Measurements from ENCODE around the gene PPP1R9B.

Gene PPP1R9B

DNA sequence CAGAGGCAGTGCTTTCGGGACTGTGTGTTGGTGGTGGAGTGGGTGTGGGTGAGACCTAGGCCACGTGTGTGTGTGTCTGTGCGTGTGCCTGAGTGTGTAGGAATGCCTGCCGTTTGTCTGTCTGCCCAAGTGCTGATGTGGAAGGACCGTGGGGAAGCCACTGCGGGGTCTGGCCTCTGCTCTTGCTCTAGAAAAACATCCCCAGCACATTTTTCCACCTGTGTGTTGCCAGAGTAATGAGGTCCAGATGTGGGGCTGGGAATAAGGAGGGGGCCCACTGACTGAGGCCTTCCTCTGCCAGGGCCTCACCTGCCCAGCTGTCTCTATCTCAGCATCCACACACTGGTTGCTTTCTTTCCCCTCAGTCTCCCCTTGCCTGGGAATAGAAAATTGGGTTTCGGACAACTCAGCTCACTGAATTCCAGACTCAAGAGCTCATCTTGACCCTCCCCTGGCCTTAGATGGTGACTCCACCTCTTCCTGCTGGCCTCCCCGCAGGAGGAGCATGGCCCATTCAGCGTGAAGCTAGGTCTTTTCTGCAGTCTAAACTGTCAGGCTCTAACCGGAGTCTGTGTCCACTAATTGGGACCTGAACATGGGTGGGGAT, 23.0 kb upstream of the PPP1R9B start:
- DNase-seq: peak; percentile 95

- DNase-seq: no peak
Measured at GRCh38 chr17:50172936-50173334, 22.5 kb upstream of the PPP1R9B start.

GRCh38 chr17:50172130-50172529, 21.7 kb upstream of the PPP1R9B start:
- DNase-seq: no peak

- no peak for DNase-seq
Measured at GRCh38 chr17:50171371-50172071, 21.0 kb upstream of the PPP1R9B start.

GRCh38 chr17:50170662-50171370, 20.3 kb upstream of the PPP1R9B start:
- peak; percentile 32 for DNase-seq

DNA sequence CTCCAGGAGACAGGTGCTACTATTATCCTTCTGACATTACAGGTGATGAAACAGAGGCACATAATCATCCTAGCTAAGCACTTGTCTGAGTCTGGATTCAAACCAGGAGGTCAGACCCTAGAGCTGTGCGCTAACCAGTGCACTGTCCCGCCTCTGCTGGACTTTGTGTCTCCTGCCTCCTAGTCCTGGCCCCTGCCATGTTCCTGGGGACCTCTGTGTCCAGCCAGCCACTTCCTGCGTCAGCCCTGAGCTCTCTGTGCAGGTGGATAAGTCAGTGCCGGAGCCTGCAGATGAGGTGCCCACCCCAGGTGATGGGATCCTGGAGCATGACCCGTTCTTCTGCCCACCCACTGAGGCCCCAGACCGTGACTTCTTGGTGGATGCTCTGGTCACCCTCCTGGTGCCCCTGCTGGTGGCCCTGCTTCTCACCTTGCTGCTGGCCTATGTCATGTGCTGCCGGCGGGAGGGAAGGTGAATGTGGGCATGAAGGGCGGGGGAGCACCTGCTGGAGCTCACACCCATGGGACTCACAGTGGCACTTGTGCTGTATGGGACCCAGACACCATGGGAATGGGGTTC, 19.5 kb upstream of the PPP1R9B start:
- DNase-seq: no peak

DNA sequence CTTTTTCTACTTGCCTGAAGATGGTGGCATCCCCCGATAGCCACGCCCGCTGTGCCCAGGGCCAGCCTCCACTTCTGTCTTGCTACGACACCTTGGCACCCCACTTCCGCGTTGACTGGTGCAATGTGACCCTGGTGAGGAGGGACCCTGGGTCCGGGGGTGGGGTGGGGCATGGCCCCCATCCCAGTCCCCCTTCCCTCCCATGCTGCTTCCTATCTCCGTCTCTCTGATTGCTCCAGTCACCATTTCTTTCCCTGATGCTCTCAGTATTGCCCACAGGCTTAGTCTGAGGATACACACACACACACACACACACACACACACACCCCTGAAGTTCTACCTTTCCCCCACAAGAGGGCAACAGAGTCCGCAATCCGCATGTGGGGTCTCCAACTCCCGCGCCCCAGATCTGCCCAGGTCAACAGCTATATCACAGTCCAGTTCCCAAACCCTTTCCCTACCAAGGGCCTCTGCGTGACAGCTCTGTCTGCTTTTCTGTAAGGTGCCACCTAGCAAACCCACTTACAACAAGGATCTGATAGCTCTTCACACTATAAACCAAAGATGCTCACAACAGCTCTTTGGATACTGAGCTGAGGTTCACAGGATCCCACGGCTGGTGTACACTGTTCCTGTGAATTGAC, 18.8 kb upstream of the PPP1R9B start:
- peak; percentile 74 for DNase-seq

DNA sequence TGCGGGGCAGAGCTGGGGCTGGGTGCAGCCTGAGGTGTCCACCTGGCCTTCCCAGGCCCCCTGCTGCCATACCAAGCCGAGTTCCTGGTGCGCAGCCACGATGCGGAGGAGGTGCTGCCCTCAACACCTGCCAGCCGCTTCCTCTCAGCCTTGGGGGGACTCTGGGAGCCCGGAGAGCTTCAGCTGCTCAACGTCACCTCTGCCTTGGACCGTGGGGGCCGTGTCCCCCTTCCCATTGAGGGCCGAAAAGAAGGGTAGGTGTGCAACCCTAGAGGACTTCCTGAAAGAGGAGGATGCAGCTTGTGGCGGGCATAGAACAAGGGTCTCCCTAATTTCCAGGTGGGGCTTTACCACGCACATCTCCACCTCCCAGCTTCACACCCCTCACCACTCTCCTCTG, 17.8 kb upstream of the PPP1R9B start:
- no peak for DNase-seq

GRCh38 chr17:50167371-50167770, 16.9 kb upstream of the PPP1R9B start:
- DNase-seq: no peak

- no peak for DNase-seq
Measured at GRCh38 chr17:50166518-50167181, 16.2 kb upstream of the PPP1R9B start.

DNA sequence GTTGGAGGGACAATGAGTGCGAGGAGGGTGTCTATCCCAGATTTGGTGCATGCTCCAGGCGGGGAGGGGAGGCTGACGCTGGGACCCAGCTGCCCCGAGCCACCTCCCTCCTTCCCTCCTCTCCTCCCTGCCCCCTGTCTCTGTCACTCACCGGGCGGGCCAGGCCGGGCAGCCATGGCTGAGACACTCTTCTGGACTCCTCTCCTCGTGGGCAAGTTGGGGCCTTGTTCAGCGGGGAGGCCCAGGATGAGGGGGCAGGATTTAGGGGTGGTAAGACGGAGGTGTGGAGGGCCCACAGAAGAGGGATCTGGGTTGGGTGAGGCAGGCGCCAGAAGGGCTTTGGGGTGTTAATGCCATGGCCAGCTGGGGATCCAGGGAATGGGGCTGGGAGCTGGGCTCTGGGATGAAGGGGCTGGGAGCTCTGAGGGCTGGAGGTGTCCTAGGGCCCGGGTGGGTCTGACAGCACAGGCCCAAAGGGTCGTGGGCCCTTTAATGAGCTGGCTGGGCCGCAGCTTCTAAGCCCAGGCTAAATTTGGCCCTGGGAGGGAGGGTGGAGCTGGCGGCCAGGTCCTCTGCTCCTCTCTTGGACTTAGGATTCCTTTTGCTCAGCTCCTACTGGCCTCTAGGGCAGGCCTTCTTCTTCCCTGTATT, 15.5 kb upstream of the PPP1R9B start, which contains the start of gene SGCA:
Gene SGCA (plus strand): TSS at position 139 of the 651 bp plus-strand sequence. CDS start 36 bp downstream, at position 175.
- DNase-seq: no peak

DNA sequence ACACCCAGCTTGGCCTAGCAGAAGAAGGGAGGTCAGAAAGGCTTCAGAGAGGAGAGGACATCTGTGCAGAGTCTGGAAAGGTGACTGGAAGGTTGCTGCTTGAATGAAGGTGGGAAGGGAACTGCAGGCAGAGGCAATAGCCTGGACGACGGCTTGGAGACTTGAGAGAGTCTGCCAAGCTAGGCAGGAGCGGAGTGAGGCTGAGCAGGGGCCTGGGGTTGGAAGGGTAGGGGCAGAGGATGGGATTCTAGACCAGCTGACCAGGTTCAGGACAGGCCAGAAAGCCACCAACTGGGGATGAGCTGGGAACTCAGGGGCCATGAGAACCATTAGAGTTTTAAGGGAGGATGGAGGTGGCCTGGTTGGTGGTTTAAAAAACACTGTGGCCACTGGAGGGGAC, 15.0 kb upstream of the PPP1R9B start:
- DNase-seq: no peak

GRCh38 chr17:50165066-50165465, 14.6 kb upstream of the PPP1R9B start:
- DNase-seq: no peak

GRCh38 chr17:50164697-50164988, 14.2 kb upstream of the PPP1R9B start:
- DNase-seq: no peak

- DNase-seq: no peak
Measured at GRCh38 chr17:50163843-50164696, 13.6 kb upstream of the PPP1R9B start.

DNA sequence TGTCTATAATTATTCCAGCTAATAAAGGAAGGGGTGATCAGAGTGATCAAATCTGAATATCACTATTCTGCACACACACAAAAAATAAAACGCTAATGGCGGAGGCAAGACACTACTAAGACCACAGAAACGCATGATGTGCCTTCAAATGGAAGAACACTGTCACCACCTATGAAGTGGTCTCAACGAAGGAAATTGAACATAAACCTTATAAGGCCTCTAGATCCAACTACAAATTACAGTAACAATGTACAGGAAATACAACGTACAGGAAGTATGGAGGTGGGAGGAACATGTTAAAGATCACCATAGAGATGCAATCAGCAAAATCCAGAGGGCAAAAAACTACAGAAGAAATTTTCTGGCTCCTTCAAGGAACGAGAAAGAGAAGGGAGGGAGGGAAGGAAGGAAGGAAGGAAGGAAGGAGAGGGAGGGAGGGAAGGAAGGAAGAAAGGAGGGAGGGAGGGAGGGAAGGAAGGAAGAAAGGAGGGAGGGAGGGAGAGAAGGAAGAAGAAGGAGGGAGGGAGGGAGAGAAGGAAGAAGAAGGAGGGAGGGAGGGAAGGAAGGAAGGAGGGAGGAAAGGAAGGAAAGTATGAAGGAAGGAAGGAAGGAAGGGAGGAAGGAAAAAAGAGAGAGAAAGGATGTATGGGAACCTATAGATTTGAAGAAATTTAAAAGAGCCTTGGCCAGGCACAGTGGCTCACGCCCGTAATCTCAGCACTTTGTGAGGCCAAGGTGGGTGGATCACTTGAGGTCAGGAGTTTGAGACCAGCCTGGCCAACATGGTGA, 12.2 kb upstream of the PPP1R9B start:
- DNase-seq: no peak

DNA sequence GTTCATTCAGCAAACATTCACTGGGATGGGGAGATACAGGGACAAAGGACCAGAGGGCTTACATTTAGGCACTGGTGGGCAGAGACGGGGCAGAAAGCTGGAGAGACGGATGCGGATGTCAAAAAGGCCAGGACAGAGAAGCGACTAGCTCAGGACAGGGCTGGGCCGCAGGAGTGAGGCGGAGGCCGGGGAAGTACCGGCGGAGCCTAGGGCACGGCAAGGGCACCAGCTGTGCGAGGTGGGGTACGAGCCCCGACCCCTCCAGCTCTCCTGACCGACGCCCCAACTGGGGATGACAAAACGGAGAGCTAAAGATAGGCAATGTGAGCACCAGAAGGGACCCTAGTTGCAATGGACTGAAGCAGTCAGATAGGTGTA, 11.4 kb upstream of the PPP1R9B start:
- no peak for DNase-seq

GRCh38 chr17:50161023-50161910, 10.8 kb upstream of the PPP1R9B start:
- peak; percentile 89 for DNase-seq

GRCh38 chr17:50157891-50158290, 7.4 kb upstream of the PPP1R9B start:
- no peak for DNase-seq
